GM18499 (cell line): ENCODE results near the gene LASP1NB.
"Not testable (repeated sequence)": the region's sequence is repeated elsewhere in the genome, so short reads cannot be mapped to it uniquely, and the experiment has no call there.

Experiments used
- ATAC-seq: cut with Tn5 transposase; IDR thresholded peaks from one replicate; pipeline ENCODE4 v1.9.1; 2021; ENCODE audit warnings: moderate number of reproducible peaks; ENCODE audit not compliant: insufficient read depth, unreplicated experiment

LASP1NB gene

DNA sequence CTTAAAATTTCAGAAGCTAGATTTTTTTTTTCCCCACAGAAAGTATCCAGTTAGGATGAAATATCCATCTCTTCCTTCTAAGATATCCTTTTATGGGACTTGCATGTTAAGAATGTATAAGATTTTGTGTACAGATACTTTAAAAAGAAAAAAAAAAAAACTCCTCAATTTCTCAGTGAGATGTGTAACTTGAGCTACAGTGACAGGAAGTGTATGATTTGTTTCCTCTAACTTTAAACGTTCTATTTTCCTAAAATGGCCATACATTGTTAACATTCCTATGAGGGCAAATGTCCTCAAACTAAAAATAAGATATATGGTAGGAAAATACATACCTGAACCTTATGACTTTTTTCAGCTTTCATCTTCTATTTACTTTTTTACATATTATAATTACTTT lies 32.9 kb downstream of the LASP1NB start:
- ATAC-seq = no peak

DNA sequence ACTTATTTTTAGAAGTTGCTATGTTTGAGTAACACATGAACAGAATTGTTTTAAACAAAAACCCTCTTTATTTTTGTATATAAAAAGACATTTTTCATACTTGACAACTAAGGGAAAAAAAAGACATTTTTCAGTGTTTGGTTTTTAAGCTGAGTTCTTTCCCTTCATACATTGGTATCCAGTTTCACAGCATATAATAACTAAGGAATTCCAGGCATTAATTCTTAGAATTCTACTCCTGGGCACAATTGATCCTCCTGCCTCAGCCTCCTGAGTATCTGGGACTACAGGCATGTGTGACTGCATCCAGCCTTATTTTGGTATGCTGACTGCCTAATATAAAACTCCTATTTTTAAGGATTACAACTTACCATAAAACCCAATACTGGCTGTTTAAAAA lies 33.3 kb downstream of the LASP1NB start:
- ATAC-seq = no peak

DNA sequence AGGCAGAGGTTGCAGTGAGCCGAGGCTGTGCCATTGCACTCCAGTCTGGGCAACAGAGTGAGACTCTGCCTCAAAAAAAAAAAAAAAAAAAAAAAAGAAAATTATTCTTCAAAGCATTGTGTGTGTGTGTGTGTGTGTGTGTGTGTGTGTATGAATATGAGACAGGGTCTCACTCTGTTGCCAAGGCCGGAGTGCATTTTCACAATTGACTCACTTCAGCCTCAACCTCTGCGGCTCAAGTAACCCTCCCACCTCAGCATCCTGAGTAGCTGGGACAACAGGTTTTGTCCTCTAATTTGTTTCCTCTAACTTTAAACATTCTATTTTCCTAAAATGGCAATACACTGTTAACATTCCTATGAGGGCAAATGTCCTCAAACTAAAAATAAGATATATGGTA lies 34.1 kb downstream of the LASP1NB start:
- no peak for ATAC-seq

DNA sequence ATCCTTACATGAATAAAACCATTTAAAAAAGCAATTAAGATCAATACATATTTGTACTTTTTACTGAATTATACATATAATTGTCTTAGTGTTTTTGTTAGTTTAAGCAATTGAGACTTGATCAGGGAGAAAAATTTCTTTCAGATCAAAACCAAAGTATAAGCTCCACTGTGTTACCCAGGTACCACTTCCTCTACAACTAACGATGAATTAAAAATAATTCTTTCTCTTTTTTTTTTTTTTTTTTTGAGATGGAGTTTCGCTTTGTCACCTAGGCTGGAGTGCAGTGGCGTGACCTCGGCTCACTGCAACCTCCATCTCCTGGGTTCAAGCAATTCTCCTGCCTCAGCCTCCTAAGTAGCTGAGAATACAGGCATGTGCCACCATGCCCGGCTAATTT lies 35.0 kb downstream of the LASP1NB start:
- no peak for ATAC-seq

DNA sequence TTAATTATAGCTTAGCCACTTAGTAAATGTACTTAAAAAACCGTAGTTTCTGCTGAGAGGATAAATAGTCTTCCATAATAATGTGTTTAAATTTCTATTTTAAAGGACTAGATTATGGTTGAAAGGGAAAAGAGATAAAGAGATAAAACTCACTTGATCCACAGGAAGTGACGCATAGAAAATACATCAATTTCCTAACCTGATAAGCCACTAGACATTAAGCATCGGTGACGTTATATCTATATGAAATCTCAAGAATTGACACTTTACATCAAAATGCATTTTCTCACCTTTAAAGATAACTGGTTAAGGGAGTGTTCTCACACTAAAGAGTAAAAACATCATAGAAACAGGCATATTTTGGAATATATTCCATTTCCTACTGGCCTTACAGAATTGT lies 36.0 kb downstream of the LASP1NB start:
- no peak for ATAC-seq

DNA sequence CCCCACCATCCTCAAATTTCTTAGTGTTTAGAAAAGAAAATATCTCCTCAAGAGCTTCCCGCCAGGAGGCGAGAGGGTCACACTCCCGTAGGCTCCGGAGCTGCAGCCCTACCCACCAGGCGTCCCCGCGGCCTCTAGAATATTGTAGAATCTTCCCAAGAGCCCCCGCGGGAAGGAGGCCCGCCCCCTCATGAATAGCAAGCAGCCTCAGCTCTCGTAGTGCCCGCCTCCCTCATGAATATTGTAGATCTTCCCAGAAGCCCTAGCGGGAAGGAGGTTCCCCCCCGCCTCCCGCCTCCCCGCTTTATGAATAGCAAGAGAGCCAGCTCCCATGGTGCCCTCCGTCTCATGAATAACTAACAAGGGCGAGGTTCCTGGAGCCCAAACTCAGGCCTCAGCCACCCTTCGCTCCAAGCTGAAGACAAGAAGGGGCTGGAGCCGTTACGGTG lies 41.9 kb downstream of the LASP1NB start, which contains the start of gene FBXO47:
Gene FBXO47, minus strand, starts transcription at position 114 of the 449 bp plus-strand sequence. CDS start 4,378 bp downstream, outside the sequence.
- no peak for ATAC-seq

DNA sequence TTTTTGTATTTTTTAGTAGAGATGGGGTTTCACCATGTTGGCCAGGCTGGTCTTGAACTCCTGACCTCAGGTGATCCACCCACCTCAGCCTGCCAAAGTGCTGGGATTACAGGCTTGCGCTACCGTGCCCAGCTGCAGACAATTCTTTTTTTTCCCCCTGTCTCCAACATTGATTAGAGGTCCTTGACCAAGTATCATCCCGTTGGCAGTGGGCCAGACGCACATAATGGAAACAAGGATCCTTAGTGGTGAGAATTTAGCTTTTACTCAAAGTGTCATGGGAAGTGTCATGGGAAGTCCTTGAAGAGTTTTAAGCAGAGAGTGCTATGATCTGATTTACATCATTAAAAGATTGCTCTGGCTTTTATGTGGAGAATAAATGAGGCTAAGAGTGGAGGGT lies 43.9 kb downstream of the LASP1NB start:
- ATAC-seq = no peak

DNA sequence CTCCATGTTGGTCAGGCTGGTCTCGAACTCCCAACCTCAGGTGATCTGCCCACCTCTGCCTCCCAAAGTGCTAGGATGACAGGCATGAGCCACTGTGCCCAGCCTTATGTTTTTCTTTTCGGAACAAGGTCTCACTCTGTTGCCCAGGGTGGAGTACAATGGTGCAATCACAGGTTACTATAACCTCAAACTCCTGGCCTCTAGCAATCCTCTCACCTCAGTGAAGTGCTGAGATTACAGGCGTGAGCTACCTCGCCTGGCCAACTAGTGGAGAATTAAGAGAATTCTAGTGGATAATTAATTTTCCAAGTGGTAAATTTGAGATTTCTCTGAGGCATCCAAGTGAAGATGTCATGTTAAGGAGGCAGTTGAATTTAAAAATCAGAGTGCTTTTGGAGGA lies 44.7 kb downstream of the LASP1NB start:
- ATAC-seq = no peak

DNA sequence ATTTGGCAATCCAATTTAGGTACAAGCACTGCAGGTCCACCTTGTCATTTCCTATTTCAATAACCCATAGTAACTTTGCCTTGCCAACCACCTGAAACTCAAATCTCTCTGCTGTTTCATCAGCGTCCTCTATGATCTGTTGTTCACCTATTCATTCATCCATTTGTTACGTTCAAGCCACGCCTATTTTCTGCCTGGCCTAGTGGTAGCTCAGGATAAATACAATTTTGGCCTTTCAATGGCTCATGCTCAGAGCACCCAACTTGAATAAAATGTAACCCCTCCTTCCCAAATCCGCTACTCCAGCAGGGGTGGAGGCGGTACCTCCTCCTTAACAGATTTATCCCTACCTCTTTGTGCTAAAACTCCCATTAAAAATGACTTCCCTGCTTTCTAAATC lies 45.4 kb downstream of the LASP1NB start:
- no peak for ATAC-seq

DNA sequence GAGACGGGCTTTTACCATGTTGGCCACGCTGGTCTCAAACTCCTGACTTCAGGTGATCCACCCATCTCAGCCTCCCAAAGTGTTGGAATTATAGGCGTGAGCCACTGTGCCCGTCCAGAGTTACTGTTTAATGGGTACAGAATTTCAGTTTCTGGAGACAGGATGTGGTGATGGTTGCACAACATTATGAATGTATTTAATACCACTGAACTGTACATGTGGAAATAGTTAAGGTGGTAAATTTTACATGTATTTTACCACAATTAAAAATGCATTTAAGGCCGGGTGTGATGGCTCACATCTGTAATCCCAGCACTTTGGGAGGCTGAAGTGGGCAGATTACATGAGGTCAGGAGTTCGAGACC lies 50.8 kb downstream of the LASP1NB start:
- not testable (repeated sequence) for ATAC-seq

DNA sequence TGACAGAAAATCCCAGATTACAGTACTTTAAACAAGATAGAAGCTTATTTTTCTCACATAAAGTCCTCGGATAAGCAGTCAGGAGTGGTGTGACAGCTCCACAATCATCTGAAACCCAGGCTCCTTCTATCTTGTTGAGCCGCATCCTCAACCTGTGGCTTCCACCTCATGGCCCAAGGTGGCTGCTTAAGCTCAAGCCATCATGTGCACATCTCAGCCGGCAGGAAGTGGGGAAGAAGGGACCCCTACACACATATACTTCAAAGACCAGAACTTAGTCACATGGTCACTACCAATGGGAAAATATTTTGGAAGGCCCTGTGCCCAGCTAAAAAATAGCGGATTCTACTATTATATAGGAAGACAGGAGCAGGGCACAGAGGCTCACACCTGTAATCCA lies 52.8 kb downstream of the LASP1NB start:
- no peak for ATAC-seq
